ENCODE measurements around the gene CUL4A.
"Not testable (repeated sequence)": the region's sequence is repeated elsewhere in the genome, so short reads cannot be mapped to it uniquely, and the experiment has no call there.

The CUL4A gene

DNA sequence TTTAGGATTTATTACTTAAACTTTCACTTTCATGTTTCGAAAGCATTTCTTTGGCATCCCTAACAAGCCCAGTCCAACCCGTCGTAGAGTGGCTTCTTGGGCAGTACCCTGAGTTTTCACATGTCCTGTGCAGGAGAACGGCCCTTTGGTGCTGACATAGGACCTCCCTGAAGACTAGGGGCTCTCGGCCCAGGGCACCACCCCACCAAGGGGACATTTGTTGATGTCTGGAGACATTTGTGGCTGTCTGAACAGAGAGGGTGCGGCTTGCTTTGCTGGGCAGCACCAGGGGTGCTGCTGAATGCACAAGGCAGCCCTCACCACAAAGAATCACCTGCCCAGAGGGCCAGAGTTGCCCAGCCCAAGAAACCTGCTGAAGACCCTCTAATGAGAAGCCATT is 30.6 kb downstream of the CUL4A start:
- Histone ChIP-seq H3K36me3 (ENCODE audit: insufficient read depth, insufficient read length, low read length) (peaks cover 79% of the 10 kb centered on the region), H3K9me3 (ENCODE audit: insufficient read depth, low read length) (no peaks in the 10 kb centered on the region), H3K4me1 (ENCODE audit: insufficient read depth, insufficient read length) (no peaks in the 10 kb centered on the region), H3K4me3 (ENCODE audit: insufficient read length, low read depth) (no peak overlapping the region), H3K27me3 (ENCODE audit: insufficient read depth, insufficient read length) (no peaks in the 10 kb centered on the region), H3K9ac (ENCODE audit: insufficient read length, low read depth) (no peak overlapping the region)
- no peak for TF ChIP-seq YY1 (IDR thresholded peaks at IDR 0.05; ENCODE audit: insufficient read depth, insufficient read length)
- DNase-seq (ENCODE audit: low read depth, low spot score) = no peak

DNA sequence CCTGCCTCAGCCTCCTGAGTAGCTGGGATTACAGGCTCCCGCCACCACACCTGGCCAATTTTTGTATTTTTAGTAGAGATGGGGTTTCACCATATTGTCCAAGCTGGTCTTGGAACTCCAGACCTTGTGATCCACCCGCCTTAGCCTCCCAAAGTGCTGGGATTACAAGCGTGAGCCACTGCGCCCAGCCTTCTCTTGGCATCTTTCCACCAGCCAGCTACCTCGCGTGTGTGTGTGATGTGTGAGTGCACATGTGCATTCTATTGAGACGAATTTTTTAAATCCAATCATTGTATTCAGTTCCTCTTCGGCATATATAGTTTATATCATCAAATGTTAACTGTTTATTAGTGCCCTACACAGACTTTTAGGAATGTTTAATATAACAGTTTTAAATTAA is 32.2 kb downstream of the CUL4A start:
- DNase-seq (ENCODE audit: low read depth, low spot score); H3K4me3 ChIP-seq (ENCODE audit: insufficient read length, low read depth); H3K9ac ChIP-seq (ENCODE audit: insufficient read length, low read depth); H3K9me3 ChIP-seq (ENCODE audit: insufficient read depth, low read length); H3K4me1 ChIP-seq (ENCODE audit: insufficient read depth, insufficient read length); H3K27me3 ChIP-seq (ENCODE audit: insufficient read depth, insufficient read length): not testable (repeated sequence)
- peaks cover 83% of the 10 kb centered on the region for H3K36me3 ChIP-seq (ENCODE audit: insufficient read depth, insufficient read length, low read length)

GRCh38 chr13:113243847-113244246 is 34.4 kb downstream of the CUL4A start:
- TF ChIP-seq YY1 (IDR thresholded peaks at IDR 0.05; ENCODE audit: insufficient read depth, insufficient read length) (no peak), ZNF274 (IDR thresholded peaks at IDR 0.05; ENCODE audit: low read depth, low read length) (no peak), SUZ12 (IDR thresholded peaks at IDR 0.05; ENCODE audit: extremely low read depth, insufficient read depth, insufficient read length) (no peak)
- Histone ChIP-seq H3K9ac (ENCODE audit: insufficient read length, low read depth) (no peak overlapping the region), H3K9me3 (ENCODE audit: insufficient read depth, low read length) (no peaks in the 10 kb centered on the region), H3K27me3 (ENCODE audit: insufficient read depth, insufficient read length) (no peaks in the 10 kb centered on the region), H3K4me1 (ENCODE audit: insufficient read depth, insufficient read length) (no peaks in the 10 kb centered on the region), H3K4me3 (ENCODE audit: insufficient read length, low read depth) (no peak overlapping the region), H3K36me3 (ENCODE audit: insufficient read depth, insufficient read length, low read length) (peaks cover 84% of the 10 kb centered on the region)
- DNase-seq (ENCODE audit: low read depth, low spot score) = no peak

- H3K4me3 ChIP-seq (ENCODE audit: insufficient read length, low read depth) = no peak overlapping the region
- H3K9me3 ChIP-seq (ENCODE audit: insufficient read depth, low read length) = no peaks in the 10 kb centered on the region
- DNase-seq (ENCODE audit: low read depth, low spot score) = no peak
- no peaks in the 10 kb centered on the region for H3K27me3 ChIP-seq (ENCODE audit: insufficient read depth, insufficient read length)
- no peak overlapping the region for H3K9ac ChIP-seq (ENCODE audit: insufficient read length, low read depth)
- no peaks in the 10 kb centered on the region for H3K4me1 ChIP-seq (ENCODE audit: insufficient read depth, insufficient read length)
- peaks cover 86% of the 10 kb centered on the region for H3K36me3 ChIP-seq (ENCODE audit: insufficient read depth, insufficient read length, low read length)
- TF ChIP-seq ZNF274 (IDR thresholded peaks at IDR 0.05; ENCODE audit: low read depth, low read length) (no peak), SUZ12 (IDR thresholded peaks at IDR 0.05; ENCODE audit: extremely low read depth, insufficient read depth, insufficient read length) (no peak), YY1 (IDR thresholded peaks at IDR 0.05; ENCODE audit: insufficient read depth, insufficient read length) (no peak)
Measured at GRCh38 chr13:113245849-113246796, 36.7 kb downstream of the CUL4A start.

- peaks cover 92% of the 10 kb centered on the region for H3K36me3 ChIP-seq (ENCODE audit: insufficient read depth, insufficient read length, low read length)
- no peaks in the 10 kb centered on the region for H3K4me1 ChIP-seq (ENCODE audit: insufficient read depth, insufficient read length)
- no peak overlapping the region for H3K9ac ChIP-seq (ENCODE audit: insufficient read length, low read depth)
- H3K4me3 ChIP-seq (ENCODE audit: insufficient read length, low read depth) = no peak overlapping the region
- DNase-seq (ENCODE audit: low read depth, low spot score) = no peak
- H3K9me3 ChIP-seq (ENCODE audit: insufficient read depth, low read length) = no peaks in the 10 kb centered on the region
- TF ChIP-seq ZNF274 (IDR thresholded peaks at IDR 0.05; ENCODE audit: low read depth, low read length) (no peak), SUZ12 (IDR thresholded peaks at IDR 0.05; ENCODE audit: extremely low read depth, insufficient read depth, insufficient read length) (no peak), YY1 (IDR thresholded peaks at IDR 0.05; ENCODE audit: insufficient read depth, insufficient read length) (no peak)
- no peaks in the 10 kb centered on the region for H3K27me3 ChIP-seq (ENCODE audit: insufficient read depth, insufficient read length)
Measured at GRCh38 chr13:113252516-113253095, 43.2 kb downstream of the CUL4A start.

DNA sequence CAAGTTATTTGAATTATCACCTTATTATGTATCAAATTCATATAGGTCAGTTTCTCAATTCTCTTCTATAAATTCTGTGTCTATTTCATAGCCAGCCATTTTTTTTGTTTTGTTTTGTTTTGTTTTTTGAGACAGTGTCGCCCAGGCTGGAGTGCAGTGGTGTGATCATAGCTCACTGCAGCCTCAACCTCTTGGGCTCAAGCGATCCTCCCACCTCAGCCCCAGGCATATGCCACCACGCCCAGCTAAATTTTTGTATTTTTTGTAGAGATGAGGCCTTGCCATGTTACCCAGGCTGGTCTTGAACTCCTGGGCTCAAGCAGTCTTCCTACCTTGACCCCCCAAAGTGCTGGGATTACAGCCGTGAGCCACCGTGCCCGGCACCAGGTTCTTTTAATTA is 48.5 kb downstream of the CUL4A start:
- H3K4me3 ChIP-seq (ENCODE audit: insufficient read length, low read depth); H3K27me3 ChIP-seq (ENCODE audit: insufficient read depth, insufficient read length); H3K9me3 ChIP-seq (ENCODE audit: insufficient read depth, low read length); DNase-seq (ENCODE audit: low read depth, low spot score); H3K9ac ChIP-seq (ENCODE audit: insufficient read length, low read depth); H3K4me1 ChIP-seq (ENCODE audit: insufficient read depth, insufficient read length): not testable (repeated sequence)
- peaks cover 79% of the 10 kb centered on the region for H3K36me3 ChIP-seq (ENCODE audit: insufficient read depth, insufficient read length, low read length)

GRCh38 chr13:113258321-113259054 is 49.1 kb downstream of the CUL4A start:
- Histone ChIP-seq H3K9ac (ENCODE audit: insufficient read length, low read depth) (no peak overlapping the region), H3K36me3 (ENCODE audit: insufficient read depth, insufficient read length, low read length) (peaks cover 78% of the 10 kb centered on the region), H3K4me1 (ENCODE audit: insufficient read depth, insufficient read length) (no peaks in the 10 kb centered on the region), H3K27me3 (ENCODE audit: insufficient read depth, insufficient read length) (no peaks in the 10 kb centered on the region), H3K4me3 (ENCODE audit: insufficient read length, low read depth) (no peak overlapping the region), H3K9me3 (ENCODE audit: insufficient read depth, low read length) (no peaks in the 10 kb centered on the region)
- DNase-seq (ENCODE audit: low read depth, low spot score) = no peak
- TF ChIP-seq YY1 (IDR thresholded peaks at IDR 0.05; ENCODE audit: insufficient read depth, insufficient read length) (no peak), SUZ12 (IDR thresholded peaks at IDR 0.05; ENCODE audit: extremely low read depth, insufficient read depth, insufficient read length) (no peak), ZNF274 (IDR thresholded peaks at IDR 0.05; ENCODE audit: low read depth, low read length) (no peak)

All from NT2/D1 (cell line).